Small intestine (tissue), 16 donors: ENCODE results near the gene GNL1. TPM values are rescaled to one million over a fixed set of nuclear protein-coding genes. Genes with fewer than 3 reads are reported as not detected.

Source experiments
- DNase-seq, 2 donors: peaks; one replicate each; pipeline versions ENCODE4 v3.0.0 to v3.0.0-alpha.2; 2013
- FAIRE-seq: peaks from 2 replicates; lab custom pipeline; 2012; peaks lifted over from hg19 to GRCh38; lab: Jason Lieb, UNC
- H3K27ac ChIP-seq, 3 donors: one replicate each; pipeline ENCODE4 v1.5.1; 2013; ENCODE audit warnings: low read length in 2 of 3, mild to moderate bottlenecking in 2 of 3, control low read depth in 1 of 3, inconsistent platforms in 1 of 3, low read depth in 1 of 3, moderate library complexity in 1 of 3
- H3K27me3 ChIP-seq, 3 donors: one replicate each; pipeline ENCODE4 v1.6.1; 2013; ENCODE audit warnings: low read length in 3 of 3, inconsistent platforms in 1 of 3; ENCODE audit not compliant: control insufficient read depth in 3 of 3, insufficient read depth in 3 of 3
- H3K36me3 ChIP-seq, 3 donors: one replicate each; pipeline ENCODE4 v1.6.1; 2013; ENCODE audit warnings: low read length in 3 of 3, inconsistent platforms in 1 of 3, low read depth in 1 of 3, mild to moderate bottlenecking in 1 of 3, moderate library complexity in 1 of 3; ENCODE audit not compliant: control insufficient read depth in 3 of 3, insufficient read depth in 2 of 3
- H3K4me1 ChIP-seq, 3 donors: one replicate each; pipeline ENCODE4 v1.6.1; 2013; ENCODE audit warnings: low read length in 2 of 3, inconsistent platforms in 1 of 3, low read depth in 1 of 3, mild to moderate bottlenecking in 1 of 3, moderate library complexity in 1 of 3; ENCODE audit not compliant: control insufficient read depth in 3 of 3, insufficient read depth in 2 of 3
- H3K4me3 ChIP-seq, 3 donors: one replicate each; pipeline ENCODE4 v1.5.1; 2013; ENCODE audit warnings: low read length in 3 of 3, control low read depth in 1 of 3, inconsistent platforms in 1 of 3, low read depth in 1 of 3, mild to moderate bottlenecking in 1 of 3, moderate library complexity in 1 of 3
- H3K9me3 ChIP-seq, 2 donors: one replicate each; pipeline ENCODE4 v1.6.1; 2013; ENCODE audit warnings: low read depth in 1 of 2, low read length in 1 of 2; ENCODE audit not compliant: control insufficient read depth in 2 of 2, insufficient read depth in 1 of 2
- WGBS, 3 donors: extraction: QIAGEN DNeasy Blood & Tissue Kit; methylation state at CpG; one replicate each; pipeline ENCODE4 v1.1.7; 2013; 5-methylcytosine and 5-hydroxymethylcytosine counted together
- long read RNA-seq, 10 donors: transcript quantifications; one replicate each; lab custom pipeline, GENCODE V29; 2026
- polyA plus RNA-seq, 4 donors: library from polyadenylated mRNA; stranded (reverse) in 3 of 4; unstranded in 1 of 4; fragments of 200-250 nt in 3 of 4; fragments of 120-200 nt in 1 of 4; gene quantifications; one replicate each; pipeline versions ENCODE4 v1.2.1 to v1.2.3, GENCODE V29; 2013
- donor health status: healthy with polysubstance abuse.
- donor health status: control.
- donor health status: control.
- donor health status: Bipolar disorder and iron deficiency.
- donor health status: healthy.

The GNL1 gene
- 10 to 100 TPM; 25.9 to 56.7 (median 43.1) TPM for polyA plus RNA-seq
- long read RNA-seq, donor 1, full-length matches to known transcripts = 11 of 169 reads
- long read RNA-seq, donor 1, partial matches to known transcripts = 151 of 169 reads
- long read RNA-seq, donor 1, other reads (novel, unspliced or antisense) = 7 of 169 reads
- long read RNA-seq, donor 2, full-length matches to known transcripts = 4 of 4 reads
- long read RNA-seq, donor 2, partial matches to known transcripts = 0 of 4 reads
- long read RNA-seq, donor 2, other reads (novel, unspliced or antisense) = 0 of 4 reads
- long read RNA-seq, donor 3, full-length matches to known transcripts = 7 of 7 reads
- long read RNA-seq, donor 3, partial matches to known transcripts = 0 of 7 reads
- long read RNA-seq, donor 3, other reads (novel, unspliced or antisense) = 0 of 7 reads
- long read RNA-seq, donor 4 = 0 reads
- long read RNA-seq, donor 5, full-length matches to known transcripts = 2 of 2 reads
- long read RNA-seq, donor 5, partial matches to known transcripts = 0 of 2 reads
- long read RNA-seq, donor 5, other reads (novel, unspliced or antisense) = 0 of 2 reads
- long read RNA-seq, donor 6, full-length matches to known transcripts = 5 of 5 reads
- long read RNA-seq, donor 6, partial matches to known transcripts = 0 of 5 reads
- long read RNA-seq, donor 6, other reads (novel, unspliced or antisense) = 0 of 5 reads
- long read RNA-seq, donor 7, full-length matches to known transcripts = 8 of 14 reads
- long read RNA-seq, donor 7, partial matches to known transcripts = 6 of 14 reads
- long read RNA-seq, donor 7, other reads (novel, unspliced or antisense) = 0 of 14 reads
- long read RNA-seq, donor 8, full-length matches to known transcripts = 4 of 4 reads
- long read RNA-seq, donor 8, partial matches to known transcripts = 0 of 4 reads
- long read RNA-seq, donor 8, other reads (novel, unspliced or antisense) = 0 of 4 reads
- long read RNA-seq, donor 9 = 0 reads
- long read RNA-seq, donor 10, full-length matches to known transcripts = 6 of 6 reads
- long read RNA-seq, donor 10, partial matches to known transcripts = 0 of 6 reads
- long read RNA-seq, donor 10, other reads (novel, unspliced or antisense) = 0 of 6 reads

- no peaks in the 10 kb centered on the region for H3K9me3 ChIP-seq
- WGBS, 3 donors = 0 to 1% (median 0%) methylated on average over 66 to 71 of the region's 71 CpGs
- no peak for FAIRE-seq
Measured at GRCh38 chr6:30556066-30556905, at the start of gene GNL1. TSS of gene GNL1 (minus strand) at chr6:30556489. CDS start at chr6:30556203, 286 bp downstream.

GRCh38 chr6:30603961-30604360 lies 47.7 kb upstream of the GNL1 start:
- WGBS, 3 donors = 93 to 96% (median 94%) methylated on average over 13 of the region's 13 CpGs
- Histone ChIP-seq H3K27ac (no peak overlapping the region), H3K4me3 (no peak overlapping the region), H3K36me3 (peaks cover 51 to 84% (median 52%) of the 10 kb centered on the region in 3 donors), H3K27me3 (no peaks in the 10 kb centered on the region), H3K9me3 (no peaks in the 10 kb centered on the region), H3K4me1 (no peaks in the 10 kb centered on the region)
- DNase-seq (no peak), FAIRE-seq (no peak)

More at GRCh38 chr6:30556066-30556905, at the start of gene GNL1:
- Histone ChIP-seq H3K36me3 (peaks cover 0 to 25% (median 0%) of the 10 kb centered on the region in 3 donors), H3K4me3 (peak within 1 kb of the TSS; percentile 67 to 95 (median 72)), H3K4me1 (peaks cover 2 to 19% (median 3%) of the 10 kb centered on the region in 3 donors), H3K27me3 (no peaks in the 10 kb centered on the region), H3K27ac (peak within 1 kb of the TSS; percentile 85 to 99 (median 99))
- peak; percentile 95 to 99 for DNase-seq

DNA sequence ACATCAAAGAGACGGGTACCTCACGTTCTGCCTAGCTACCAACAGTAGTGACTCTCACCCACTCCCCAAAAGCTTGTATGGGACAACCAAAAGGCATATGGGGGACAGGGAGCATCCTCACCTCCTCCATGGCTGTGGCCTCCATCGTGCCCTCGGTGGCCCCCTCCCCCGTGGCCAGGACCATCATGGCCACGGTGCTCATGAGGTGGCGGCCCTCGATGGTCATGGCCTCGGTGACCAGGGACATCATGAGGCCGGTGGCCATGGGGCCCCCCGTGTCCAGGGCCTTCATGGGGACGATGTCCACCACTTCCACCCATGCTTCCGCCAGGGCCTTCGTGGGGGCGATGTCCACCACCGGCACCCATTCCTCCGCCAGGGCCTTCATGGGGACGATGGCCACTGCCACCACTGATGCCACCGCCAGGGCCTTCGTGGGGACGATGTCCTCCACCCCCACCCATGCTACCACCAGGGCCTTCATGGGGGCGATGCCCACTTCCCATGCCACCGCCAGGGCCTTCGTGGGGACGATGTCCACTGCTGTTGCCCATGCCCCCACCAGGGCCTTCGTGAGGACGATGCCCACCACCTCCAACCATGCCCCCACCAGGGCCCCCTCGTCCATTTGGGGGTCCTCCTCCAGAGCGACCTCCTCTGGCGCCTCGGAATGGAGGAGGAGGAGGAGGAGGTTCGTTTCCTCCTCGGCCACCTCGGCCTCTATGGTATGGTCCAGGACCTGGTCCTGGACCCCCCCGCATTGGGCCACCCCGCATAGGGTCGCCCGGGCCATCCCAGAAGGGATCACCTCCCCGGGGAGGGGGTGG lies 45.7 kb upstream of the GNL1 start:
- H3K27me3 ChIP-seq = no peaks in the 10 kb centered on the region
- H3K4me1 ChIP-seq = no peaks in the 10 kb centered on the region
- DNase-seq (no peak), FAIRE-seq (no peak)
- no peaks in the 10 kb centered on the region for H3K9me3 ChIP-seq
- H3K27ac ChIP-seq = no peak overlapping the region
- WGBS, 3 donors = 89 to 91% (median 91%) methylated on average over 30 to 39 of the region's 39 CpGs
- no peak overlapping the region for H3K4me3 ChIP-seq
- peaks cover 43 to 81% (median 48%) of the 10 kb centered on the region in 3 donors for H3K36me3 ChIP-seq

GRCh38 chr6:30601436-30601814 lies 45.1 kb upstream of the GNL1 start:
- no peaks in the 10 kb centered on the region for H3K9me3 ChIP-seq
- WGBS, 3 donors = 58 to 77% (median 73%) methylated on average over 6 of the region's 6 CpGs
- DNase-seq (no peak), FAIRE-seq (no peak)
- H3K4me1 ChIP-seq = no peaks in the 10 kb centered on the region
- no peak overlapping the region for H3K27ac ChIP-seq
- no peaks in the 10 kb centered on the region for H3K27me3 ChIP-seq
- no peak overlapping the region for H3K4me3 ChIP-seq
- peaks cover 41 to 80% (median 45%) of the 10 kb centered on the region in 3 donors for H3K36me3 ChIP-seq

DNA sequence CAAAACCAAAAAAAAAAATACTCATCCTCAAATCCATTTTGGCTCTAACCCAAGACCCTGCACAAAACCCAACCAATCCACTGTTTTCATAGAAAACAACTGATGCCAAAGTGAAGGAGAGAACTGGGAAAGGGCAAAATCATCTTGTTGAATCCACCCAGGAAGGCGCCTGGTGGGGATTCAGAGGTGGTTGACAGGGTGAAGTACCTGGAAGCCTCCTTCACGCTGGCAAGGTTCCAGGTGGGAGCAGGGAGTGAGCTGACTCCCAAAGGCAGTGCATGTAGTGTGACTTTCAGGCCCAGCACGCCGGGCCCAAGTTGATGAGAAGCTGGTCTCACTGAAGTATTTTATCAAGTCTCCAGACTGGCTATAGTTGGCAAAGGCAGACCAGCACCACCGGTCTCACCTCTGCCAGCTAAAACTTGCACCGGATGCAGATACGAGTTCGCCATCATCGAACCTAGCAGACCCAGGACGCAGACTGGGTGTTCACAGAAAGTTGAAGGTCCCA lies 44.2 kb upstream of the GNL1 start:
- no peak for FAIRE-seq
- Histone ChIP-seq H3K27ac (no peak overlapping the region), H3K4me3 (no peak overlapping the region), H3K9me3 (no peaks in the 10 kb centered on the region), H3K4me1 (no peaks in the 10 kb centered on the region), H3K27me3 (no peaks in the 10 kb centered on the region), H3K36me3 (peaks cover 34 to 72% (median 37%) of the 10 kb centered on the region in 3 donors)
- DNase-seq = no peak
- WGBS, 3 donors = 70 to 82% (median 80%) methylated on average over 10 of the region's 10 CpGs

DNA sequence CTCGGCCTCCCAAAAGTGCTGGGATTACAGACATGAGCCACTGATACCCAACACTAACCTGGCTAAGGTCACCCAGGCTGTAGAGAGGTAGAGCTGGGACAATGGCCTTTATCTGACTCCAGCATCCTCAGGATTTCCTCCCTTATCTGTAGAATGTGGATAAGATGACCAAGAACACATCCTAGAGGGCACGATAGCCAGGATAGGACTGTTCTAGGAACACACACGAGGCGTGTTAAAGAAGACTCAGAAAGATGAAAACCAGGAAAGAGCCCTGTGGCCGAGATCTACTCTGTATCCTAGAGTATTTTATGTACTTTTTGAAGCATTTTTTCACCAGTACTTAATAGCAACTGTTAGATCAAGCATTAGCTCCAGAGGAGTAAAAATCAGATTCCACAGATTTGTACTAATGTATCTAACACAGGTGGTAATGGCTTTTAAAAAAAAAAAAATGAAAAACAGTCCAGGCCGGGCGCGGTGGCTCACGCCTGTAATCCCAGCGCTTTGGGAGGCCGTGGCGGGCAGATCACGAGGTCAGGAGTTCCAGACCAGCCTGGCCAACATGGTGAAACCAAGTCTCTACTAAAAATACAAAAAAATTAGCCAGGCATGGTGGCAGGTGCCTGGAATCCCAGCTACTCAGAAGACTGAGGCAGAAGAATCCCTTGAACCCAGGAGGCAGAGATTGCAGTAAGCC lies 43.5 kb upstream of the GNL1 start:
- Histone ChIP-seq H3K36me3 (peaks cover 29 to 65% (median 35%) of the 10 kb centered on the region in 3 donors), H3K4me1 (no peaks in the 10 kb centered on the region), H3K4me3 (no peak overlapping the region), H3K27ac (no peak overlapping the region), H3K9me3 (no peaks in the 10 kb centered on the region), H3K27me3 (no peaks in the 10 kb centered on the region)
- DNase-seq = no peak
- FAIRE-seq = no peak
- WGBS, 3 donors = 71 to 81% (median 71%) methylated on average over 13 of the region's 13 CpGs
